HCT116 (cell line): ENCODE data around the gene QPCT. TPM values are rescaled to one million over a fixed set of nuclear protein-coding genes. Genes with fewer than 3 reads are reported as not detected.

Experiments
- ATAC-seq: fragments of 200-7000 bp; cut with Tn5 transposase; 2 replicates; pipeline ENCODE4 v1.9.1; 2020; ENCODE audit warnings: mild to moderate bottlenecking, moderate library complexity
- BruUV-seq: library from RNA; stranded (reverse); fragments of 400-500 nt; replicated peaks from 2 replicates; lab custom pipeline; 2021; lab: Mats Ljungman, UMichigan
- CTCF ChIA-PET: fragments of 300-600 bp; sonication (Branson Sonifier 250); formaldehyde crosslinking; loops from one replicate; lab custom pipeline; 2021; ENCODE audit warnings: antibody characterized with exemption; lab: Charles Lee
- POLR2A ChIA-PET: fragments of 300-600, 350-600 bp; sonication (Branson Sonifier 250); formaldehyde crosslinking; loops from one replicate; lab custom pipeline; 2021; ENCODE audit warnings: antibody characterized with exemption; lab: Charles Lee
- RAD21 ChIA-PET, 2 experiments: fragments of 300-600 bp; sonication (Branson Sonifier 250); formaldehyde crosslinking; loops; one replicate each; lab custom pipeline; 2023; ENCODE audit warnings: low total read pairs in 2 of 2; ENCODE audit not compliant: uncharacterized antibody in 2 of 2, unreplicated experiment in 2 of 2, low non-redundant PET in 1 of 2; lab: Charles Lee
- DNase-seq: peaks from one replicate; pipeline ENCODE4 v3.0.0-alpha.2; 2010; ENCODE audit warnings: low read depth, low spot score
- H2AFZ ChIP-seq: fragments of 200-600 bp; shearing (Covaris generic), sonication (generic); 2 replicates; pipeline ENCODE4 v1.6.1; 2017; ENCODE audit warnings: low read depth, mixed run types, mixed read lengths, antibody characterized with exemption, low read length; ENCODE audit not compliant: poor library complexity, severe bottlenecking
- H3K27ac ChIP-seq: 2 replicates; pipeline ENCODE4 v1.5.1; 2012; ENCODE audit warnings: low read depth, low read length
- H3K27me3 ChIP-seq: fragments of 200-600 bp; sonication (generic); 2 replicates; pipeline ENCODE4 v1.6.1; 2016; ENCODE audit warnings: mixed run types, low read length, mixed read lengths; ENCODE audit not compliant: insufficient read depth
- H3K36me3 ChIP-seq, 2 experiments: fragments of 200-500 bp in 1 of 2; fragments of 200-600 bp in 1 of 2; sonication (Bioruptor generic) in 1 of 2; sonication (generic) in 1 of 2; 2 replicates each; pipeline versions ENCODE4 v1.5.1 to v1.6.1; 2014 to 2016; ENCODE audit warnings: low read length in 2 of 2, inconsistent platforms in 1 of 2, mixed read lengths in 1 of 2, mixed run types in 1 of 2; ENCODE audit not compliant: insufficient read depth in 2 of 2, control insufficient read depth in 1 of 2
- H3K4me1 ChIP-seq, 2 experiments: fragments of 200-600 bp in 1 of 2; sonication (generic) in 1 of 2; 2 replicates each; pipeline versions ENCODE4 v1.5.1 to v1.6.1; 2012 to 2017; ENCODE audit warnings: low read length in 2 of 2, inconsistent platforms in 1 of 2, mild to moderate bottlenecking in 1 of 2, mixed read lengths in 1 of 2, mixed run types in 1 of 2, moderate library complexity in 1 of 2; ENCODE audit not compliant: insufficient read depth in 2 of 2, control insufficient read depth in 1 of 2
- H3K4me2 ChIP-seq: fragments of 200-600 bp; sonication (generic); 2 replicates; pipeline ENCODE4 v1.6.1; 2017; ENCODE audit warnings: mixed run types, low read length, mixed read lengths
- H3K4me3 ChIP-seq, 2 experiments: fragments of 200-600 bp in 1 of 2; sonication (generic) in 1 of 2; replicated peaks in 1 of 2; 2 replicates each; pipeline ENCODE4 v1.5.1; 2011 to 2016; ENCODE audit warnings: low read length in 2 of 2, control low read depth in 1 of 2, low read depth in 1 of 2, mild to moderate bottlenecking in 1 of 2, mixed read lengths in 1 of 2, mixed run types in 1 of 2
- H3K79me2 ChIP-seq: fragments of 200-600 bp; sonication (generic); 2 replicates; pipeline ENCODE4 v1.6.1; 2017; ENCODE audit warnings: mild to moderate bottlenecking, mixed run types, low read length, moderate library complexity, mixed read lengths; ENCODE audit not compliant: insufficient read depth
- H3K9ac ChIP-seq: fragments of 200-600 bp; sonication (generic); 2 replicates; pipeline ENCODE4 v1.6.1; 2016; ENCODE audit warnings: low read length, mixed read lengths
- H3K9me2 ChIP-seq: fragments of 200-600 bp; sonication (generic), shearing (Covaris generic); 2 replicates; pipeline ENCODE4 v1.6.1; 2017; ENCODE audit warnings: mixed run types, mild to moderate bottlenecking, moderate library complexity; ENCODE audit not compliant: insufficient read depth
- H3K9me3 ChIP-seq, 2 experiments: fragments of 200-500 bp in 1 of 2; fragments of 200-600 bp in 1 of 2; sonication (Bioruptor generic) in 1 of 2; sonication (generic) in 1 of 2; 2 replicates each; pipeline ENCODE4 v1.6.1; 2014 to 2017; ENCODE audit warnings: low read length in 2 of 2, mixed read lengths in 2 of 2, inconsistent platforms in 1 of 2, low read depth in 1 of 2, mild to moderate bottlenecking in 1 of 2, mixed run types in 1 of 2, moderate library complexity in 1 of 2; ENCODE audit not compliant: control insufficient read depth in 1 of 2, insufficient read depth in 1 of 2
- H4K20me1 ChIP-seq: fragments of 200-600 bp; sonication (generic), shearing (Covaris generic); 2 replicates; pipeline ENCODE4 v1.6.1; 2017; ENCODE audit warnings: mixed run types, mild to moderate bottlenecking, moderate library complexity; ENCODE audit not compliant: insufficient read depth
- EZH2 ChIP-seq: fragments of 200-600 bp; sonication (generic); IDR thresholded peaks from 2 replicates; pipeline ENCODE4 v1.6.1; 2017; ENCODE audit warnings: antibody characterized with exemption, mixed run types
- EZH2phosphoT487 ChIP-seq: fragments of 200-600 bp; IDR thresholded peaks from 2 replicates; pipeline ENCODE4 v1.6.1; 2018; ENCODE audit warnings: antibody characterized with exemption, borderline replicate concordance
- FOSL1 ChIP-seq: IDR thresholded peaks from 2 replicates; pipeline ENCODE4 v1.6.1; 2012; ENCODE audit warnings: low read depth
- JUND ChIP-seq: IDR thresholded peaks from 2 replicates; pipeline ENCODE4 v1.6.1; 2012
- MAX ChIP-seq: IDR thresholded peaks from 2 replicates; pipeline ENCODE4 v1.6.1; 2012
- POLR2AphosphoS5 ChIP-seq: IDR thresholded peaks from 2 replicates; pipeline ENCODE4 v1.6.1; 2011; ENCODE audit warnings: mild to moderate bottlenecking, low read depth, low read length, moderate library complexity
- RAD21 ChIP-seq: IDR thresholded peaks from 2 replicates; pipeline ENCODE4 v1.6.1; 2012; ENCODE audit warnings: low read depth, mild to moderate bottlenecking
- SP1 ChIP-seq: IDR thresholded peaks from 2 replicates; pipeline ENCODE4 v1.6.1; 2012; ENCODE audit warnings: low read depth
- SRF ChIP-seq: IDR thresholded peaks from 2 replicates; pipeline ENCODE4 v1.6.1; 2012; ENCODE audit warnings: low read depth
- ZBTB33 ChIP-seq: IDR thresholded peaks from 2 replicates; pipeline ENCODE4 v1.6.1; 2011; ENCODE audit warnings: mild to moderate bottlenecking, low read length, moderate library complexity; ENCODE audit not compliant: insufficient replicate concordance; ENCODE audit errors: extremely low read depth
- ZFX ChIP-seq: fragments of 450-650 bp; IDR thresholded peaks from 2 replicates; pipeline ENCODE4 v1.6.1; 2017
- intact Hi-C: fragments of 100-400 bp; cut with micrococcal nuclease; formaldehyde crosslinking; loops from 2 replicates; pipeline ENCODE4 v1.10.0; 2022
- total RNA-seq: library from RNA; stranded (reverse); gene quantifications from one replicate; pipeline ENCODE4 v1.2.1, GENCODE V29; 2021; ENCODE audit not compliant: unreplicated experiment

QPCT gene
- total RNA-seq, 1 experiment from 2014 or later: not detected

GRCh38 chr2:37324786-37325624 lies 19.4 kb upstream of the QPCT start, which contains the start of gene PRKD3:
Gene PRKD3, minus strand, starts transcription at chr2:37324833. Its CDS starts 8,309 bp downstream, at chr2:37316524.
- no peaks in the 10 kb centered on the region for H3K9me3 ChIP-seq
- intact Hi-C loops: no loop called here
- peaks cover 15% of the 10 kb centered on the region for H3K27me3 ChIP-seq
- H3K79me2 ChIP-seq: no peaks in the 10 kb centered on the region
- TF ChIP-seq SRF (no peak), EZH2 (peak; percentile 96), ZBTB33 (no peak), SP1 (no peak), EZH2phosphoT487 (peak; percentile 97; the same call in 1 of the 2 replicates), ZFX (peak; percentile 39; the same call in 1 of the 2 replicates), MAX (peak; percentile 61), JUND (no peak), FOSL1 (no peak), RAD21 (no peak), POLR2AphosphoS5 (peak; percentile 5; the same call in 1 of the 2 replicates)
- H3K4me1 ChIP-seq: peaks cover 0 to 22% of the 10 kb centered on the region in 2 experiments; a peak in 2 of 4 replicates
- ATAC-seq (peak; percentile 79), DNase-seq (peak; percentile 18)
- H4K20me1 ChIP-seq: no peaks in the 10 kb centered on the region
- H3K36me3 ChIP-seq: no peaks in the 10 kb centered on the region
- peak within 1 kb of the TSS; percentile 93 for H3K4me2 ChIP-seq
- H3K9ac ChIP-seq: peak within 1 kb of the TSS; percentile 65
- ChIA-PET POLR2A (interaction anchor here (0.6 kb wide), 1 partner anchor 39 kb away, joined by 4 read pairs; no protein-coding TSS in a partner anchor), CTCF (no interaction called here), RAD21 (no interaction called here)
- H3K9me2 ChIP-seq: no peaks in the 10 kb centered on the region
- H3K27ac ChIP-seq: no peak within 1 kb of the TSS
- no TSS peak for BruUV-seq
- peak within 1 kb of the TSS; percentile 67 for H2AFZ ChIP-seq
- H3K4me3 ChIP-seq: peak within 1 kb of the TSS; percentile 55 to 70
